GM10248 (cell line): Measurements from ENCODE around the gene WDR43.

Experiments used
- CTCF ChIA-PET: fragments of 300-600 bp; sonication (Branson Sonifier 250); formaldehyde crosslinking; extraction: SDS; loops from one replicate; lab custom pipeline; 2021; ENCODE audit warnings: antibody characterized with exemption; lab: Yijun Ruan, JAX
- POLR2A ChIA-PET: fragments of 350-650 bp; sonication (Branson Sonifier 250); formaldehyde crosslinking; extraction: SDS; loops from one replicate; lab custom pipeline; 2020; ENCODE audit warnings: antibody characterized with exemption; lab: Yijun Ruan, JAX
- DNase-seq: peaks from one replicate; pipeline ENCODE4 v3.0.0; 2012; ENCODE audit errors: extremely low spot score
- TF ChIP-seq, protein P1 (sequence below): IDR thresholded peaks from 2 replicates; pipeline ENCODE4 v1.5.1; 2012; ENCODE audit warnings: mild to moderate bottlenecking, low read depth; ENCODE audit errors: extremely low read depth, missing control alignments, control extremely low read depth

Gene WDR43

GRCh38 chr2:28991460-28991859 is 97.0 kb downstream of the WDR43 start:
- ChIA-PET POLR2A (no interaction called here), CTCF (no interaction called here)

GRCh38 chr2:28993206-28993960 is 98.9 kb downstream of the WDR43 start:
- no peak for DNase-seq
- TF ChIP-seq, protein P1, sequence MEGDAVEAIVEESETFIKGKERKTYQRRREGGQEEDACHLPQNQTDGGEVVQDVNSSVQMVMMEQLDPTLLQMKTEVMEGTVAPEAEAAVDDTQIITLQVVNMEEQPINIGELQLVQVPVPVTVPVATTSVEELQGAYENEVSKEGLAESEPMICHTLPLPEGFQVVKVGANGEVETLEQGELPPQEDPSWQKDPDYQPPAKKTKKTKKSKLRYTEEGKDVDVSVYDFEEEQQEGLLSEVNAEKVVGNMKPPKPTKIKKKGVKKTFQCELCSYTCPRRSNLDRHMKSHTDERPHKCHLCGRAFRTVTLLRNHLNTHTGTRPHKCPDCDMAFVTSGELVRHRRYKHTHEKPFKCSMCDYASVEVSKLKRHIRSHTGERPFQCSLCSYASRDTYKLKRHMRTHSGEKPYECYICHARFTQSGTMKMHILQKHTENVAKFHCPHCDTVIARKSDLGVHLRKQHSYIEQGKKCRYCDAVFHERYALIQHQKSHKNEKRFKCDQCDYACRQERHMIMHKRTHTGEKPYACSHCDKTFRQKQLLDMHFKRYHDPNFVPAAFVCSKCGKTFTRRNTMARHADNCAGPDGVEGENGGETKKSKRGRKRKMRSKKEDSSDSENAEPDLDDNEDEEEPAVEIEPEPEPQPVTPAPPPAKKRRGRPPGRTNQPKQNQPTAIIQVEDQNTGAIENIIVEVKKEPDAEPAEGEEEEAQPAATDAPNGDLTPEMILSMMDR: no peak
- ChIA-PET POLR2A (no interaction called here), CTCF (interaction anchor here (1.3 to 1.7 kb wide), 2 partner anchors 316 to 930 kb away, joined by 4 read pairs; no protein-coding TSS in a partner anchor)

More at GRCh38 chr2:28991460-28991859, 97.0 kb downstream of the WDR43 start:
- DNase-seq: no peak
- TF ChIP-seq, protein P1: no peak

GRCh38 chr2:28994074-28994473 is 99.6 kb downstream of the WDR43 start:
- DNase-seq: no peak
- POLR2A ChIA-PET: no interaction called here
- CTCF ChIA-PET: interaction anchor here (1.3 to 1.7 kb wide), 2 partner anchors 316 to 929 kb away, joined by 4 read pairs; no protein-coding TSS in a partner anchor
- TF ChIP-seq, protein P1: no peak

GRCh38 chr2:28994679-28995078 is 100.2 kb downstream of the WDR43 start:
- TF ChIP-seq, protein P1: no peak
- ChIA-PET POLR2A (no interaction called here), CTCF (interaction anchor here (1.7 kb wide), 1 partner anchor 929 kb away, joined by 4 read pairs; no protein-coding TSS in a partner anchor)
- no peak for DNase-seq

DNA sequence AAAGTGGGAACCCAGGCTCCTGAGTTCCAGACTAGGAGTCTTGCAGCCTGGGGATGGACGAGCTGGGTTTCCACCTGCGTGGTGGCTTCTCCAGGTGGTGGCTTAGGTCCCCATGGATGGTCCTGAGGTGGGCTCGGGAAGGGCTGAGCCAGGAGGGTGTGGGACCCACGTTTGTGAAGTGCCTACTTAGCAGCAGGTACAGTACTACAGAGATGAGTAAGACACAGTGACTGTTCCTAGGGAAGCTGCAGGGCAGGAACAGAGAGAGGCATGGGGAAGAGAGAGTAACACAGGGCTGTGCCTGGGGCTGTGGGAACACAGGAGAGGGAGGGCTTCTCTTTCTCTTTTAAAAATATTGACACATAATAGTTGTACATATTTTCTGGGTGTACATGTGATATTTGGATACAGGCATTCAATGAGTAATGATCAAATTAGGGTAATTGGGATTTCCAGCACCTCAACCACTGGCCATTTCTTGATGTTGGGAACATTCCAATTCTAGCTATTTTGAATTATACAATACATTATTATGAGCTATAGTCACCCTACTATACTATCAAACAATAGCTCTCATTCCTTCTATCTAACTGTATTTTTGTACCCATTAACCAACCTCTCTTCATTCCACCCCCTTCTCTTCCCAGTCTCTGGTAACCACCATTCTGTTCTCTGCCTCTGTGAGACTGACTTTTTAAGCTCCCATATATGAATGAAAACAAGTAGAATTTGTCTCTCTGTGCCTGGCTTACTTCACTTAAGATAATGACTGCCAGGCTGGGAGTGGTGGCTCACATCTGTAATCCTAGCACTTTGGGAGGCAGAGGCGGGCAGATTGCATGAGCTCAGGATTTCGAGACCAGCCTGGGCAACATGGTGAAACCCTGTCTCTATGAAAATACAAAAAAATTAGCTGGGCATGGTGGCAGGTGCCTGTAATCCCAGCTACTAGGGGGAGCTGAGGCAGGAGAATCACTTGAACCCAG is 101.6 kb downstream of the WDR43 start:
- CTCF ChIA-PET: interaction anchor here (1.1 to 1.2 kb wide), 2 partner anchors 9 to 240 kb away, joined by 3 to 7 read pairs; no protein-coding TSS in a partner anchor

More for the DNA sequence above, 101.6 kb downstream of the WDR43 start:
- TF ChIP-seq, protein P1: no peak
- DNase-seq: no peak
- POLR2A ChIA-PET: no interaction called here
